ENCODE results near the gene FNDC3B.

Gene FNDC3B

GRCh38 chr3:172218350-172219323, 179.3 kb downstream of the FNDC3B start:
- Histone ChIP-seq H3K27ac (ENCODE audit: low read length) (no peak overlapping the region), H3K27me3 (ENCODE audit: low read depth, low read length) (no peaks in the 10 kb centered on the region), H3K79me2 (ENCODE audit: low read length) (no peaks in the 10 kb centered on the region), H3K9ac (ENCODE audit: low read length) (no peak overlapping the region), H3K4me1 (ENCODE audit: low read length) (no peaks in the 10 kb centered on the region), H3K36me3 (replicated peaks; ENCODE audit: low read depth, low read length) (no peaks in the 10 kb centered on the region), H3K4me3 (ENCODE audit: low read length) (no peak overlapping the region), H2AFZ (ENCODE audit: low read depth, low read length) (no peak overlapping the region), H3K4me2 (ENCODE audit: low read length) (no peak overlapping the region), H3K9me3 (ENCODE audit: insufficient read depth, low read length) (no peaks in the 10 kb centered on the region), H4K20me1 (ENCODE audit: insufficient read depth, low read length) (no peaks in the 10 kb centered on the region)
- no peak for TF ChIP-seq CTCF (IDR thresholded peaks at IDR 0.05; ENCODE audit: low read depth, low read length)
- no peak for TF ChIP-seq EZH2phosphoT487 (IDR thresholded peaks at IDR 0.05; ENCODE audit: low read depth)

- H3K27ac ChIP-seq (ENCODE audit: low read length): no peak overlapping the region
- no peak overlapping the region for H2AFZ ChIP-seq (ENCODE audit: low read depth, low read length)
- H3K9ac ChIP-seq (ENCODE audit: low read length): no peak overlapping the region
- TF ChIP-seq EZH2phosphoT487 (IDR thresholded peaks at IDR 0.05; ENCODE audit: low read depth) (no peak), CTCF (IDR thresholded peaks at IDR 0.05; ENCODE audit: low read depth, low read length) (no peak)
- H3K27me3 ChIP-seq (ENCODE audit: low read depth, low read length): no peaks in the 10 kb centered on the region
- H4K20me1 ChIP-seq (ENCODE audit: insufficient read depth, low read length): no peaks in the 10 kb centered on the region
- no peaks in the 10 kb centered on the region for H3K9me3 ChIP-seq (ENCODE audit: insufficient read depth, low read length)
- H3K4me3 ChIP-seq (ENCODE audit: low read length): no peak overlapping the region
- H3K36me3 ChIP-seq (replicated peaks; ENCODE audit: low read depth, low read length): no peaks in the 10 kb centered on the region
- no peak overlapping the region for H3K4me2 ChIP-seq (ENCODE audit: low read length)
- no peaks in the 10 kb centered on the region for H3K79me2 ChIP-seq (ENCODE audit: low read length)
- no peaks in the 10 kb centered on the region for H3K4me1 ChIP-seq (ENCODE audit: low read length)
Observed at GRCh38 chr3:172219750-172220149, 180.4 kb downstream of the FNDC3B start.

- Histone ChIP-seq H3K9me3 (ENCODE audit: insufficient read depth, low read length) (no peaks in the 10 kb centered on the region), H3K9ac (ENCODE audit: low read length) (no peak overlapping the region), H2AFZ (ENCODE audit: low read depth, low read length) (no peak overlapping the region), H3K36me3 (replicated peaks; ENCODE audit: low read depth, low read length) (no peaks in the 10 kb centered on the region), H3K4me2 (ENCODE audit: low read length) (no peak overlapping the region), H3K79me2 (ENCODE audit: low read length) (no peaks in the 10 kb centered on the region), H3K4me1 (ENCODE audit: low read length) (no peaks in the 10 kb centered on the region), H3K27me3 (ENCODE audit: low read depth, low read length) (no peaks in the 10 kb centered on the region), H4K20me1 (ENCODE audit: insufficient read depth, low read length) (no peaks in the 10 kb centered on the region), H3K27ac (ENCODE audit: low read length) (no peak overlapping the region), H3K4me3 (ENCODE audit: low read length) (no peak overlapping the region)
- TF ChIP-seq CTCF (IDR thresholded peaks at IDR 0.05; ENCODE audit: low read depth, low read length) (no peak), EZH2phosphoT487 (IDR thresholded peaks at IDR 0.05; ENCODE audit: low read depth) (no peak)
Observed at GRCh38 chr3:172221547-172221946, 182.2 kb downstream of the FNDC3B start.

- no peak overlapping the region for H3K4me2 ChIP-seq (ENCODE audit: low read length)
- no peaks in the 10 kb centered on the region for H3K27me3 ChIP-seq (ENCODE audit: low read depth, low read length)
- no peaks in the 10 kb centered on the region for H3K36me3 ChIP-seq (replicated peaks; ENCODE audit: low read depth, low read length)
- no peak overlapping the region for H3K4me3 ChIP-seq (ENCODE audit: low read length)
- no peaks in the 10 kb centered on the region for H3K9me3 ChIP-seq (ENCODE audit: insufficient read depth, low read length)
- no peak overlapping the region for H3K9ac ChIP-seq (ENCODE audit: low read length)
- no peaks in the 10 kb centered on the region for H4K20me1 ChIP-seq (ENCODE audit: insufficient read depth, low read length)
- no peak overlapping the region for H3K27ac ChIP-seq (ENCODE audit: low read length)
- no peaks in the 10 kb centered on the region for H3K79me2 ChIP-seq (ENCODE audit: low read length)
- H2AFZ ChIP-seq (ENCODE audit: low read depth, low read length): no peak overlapping the region
- no peak for TF ChIP-seq EZH2phosphoT487 (IDR thresholded peaks at IDR 0.05; ENCODE audit: low read depth)
- no peak for TF ChIP-seq CTCF (IDR thresholded peaks at IDR 0.05; ENCODE audit: low read depth, low read length)
- no peaks in the 10 kb centered on the region for H3K4me1 ChIP-seq (ENCODE audit: low read length)
Observed at GRCh38 chr3:172222478-172223071, 183.2 kb downstream of the FNDC3B start.

Measured in OCI-LY3 (cell line).